DOHH2 (cell line): ENCODE measurements around the gene SLC29A4.
"Not testable (repeated sequence)": the region's sequence is repeated elsewhere in the genome, so short reads cannot be mapped to it uniquely, and the experiment has no call there.

Source experiments
- H3F3A ChIP-seq: fragments of 200-600 bp; sonication (generic), shearing (Covaris generic); 2 replicates; pipeline ENCODE4 v1.6.0; 2016; ENCODE audit warnings: antibody characterized with exemption, mild to moderate bottlenecking; ENCODE audit not compliant: control insufficient read depth, insufficient read depth
- H3K27ac ChIP-seq: fragments of 200-600 bp; sonication (generic); 2 replicates; pipeline ENCODE4 v1.5.1; 2014; ENCODE audit warnings: low read depth, mild to moderate bottlenecking, low read length, moderate library complexity
- H3K27me3 ChIP-seq: fragments of 200-600 bp; sonication (generic); 2 replicates; pipeline ENCODE4 v1.6.1; 2014; ENCODE audit warnings: mild to moderate bottlenecking, low read length, mixed read lengths; ENCODE audit not compliant: control insufficient read depth
- H3K36me3 ChIP-seq: fragments of 200-600 bp; sonication (generic); 2 replicates; pipeline ENCODE4 v1.6.1; 2014; ENCODE audit warnings: mild to moderate bottlenecking, low read length, moderate library complexity, mixed read lengths; ENCODE audit not compliant: control insufficient read depth
- H3K4me1 ChIP-seq: fragments of 200-600 bp; sonication (generic); 2 replicates; pipeline ENCODE4 v1.6.1; 2014; ENCODE audit warnings: mild to moderate bottlenecking, low read length, mixed read lengths; ENCODE audit not compliant: control insufficient read depth
- H3K4me2 ChIP-seq: fragments of 200-600 bp; sonication (generic); 2 replicates; pipeline ENCODE4 v1.6.0; 2014; ENCODE audit warnings: mild to moderate bottlenecking, low read length, moderate library complexity
- H3K4me3 ChIP-seq: fragments of 200-600 bp; sonication (generic); 2 replicates; pipeline ENCODE4 v1.5.1; 2014; ENCODE audit warnings: mild to moderate bottlenecking, low read length, mixed read lengths
- H3K79me2 ChIP-seq: fragments of 200-600 bp; sonication (generic); 2 replicates; pipeline ENCODE4 v1.6.1; 2014; ENCODE audit warnings: mild to moderate bottlenecking, low read length, mixed read lengths; ENCODE audit not compliant: control insufficient read depth
- H3K9me2 ChIP-seq: fragments of 200-600 bp; sonication (generic); replicated peaks from 2 replicates; pipeline ENCODE4 v1.6.1; 2014; ENCODE audit warnings: mild to moderate bottlenecking, low read length, mixed read lengths; ENCODE audit not compliant: control insufficient read depth
- H3K9me3 ChIP-seq: fragments of 200-600 bp; sonication (generic); 2 replicates; pipeline ENCODE4 v1.6.1; 2014; ENCODE audit warnings: antibody characterized with exemption, low read length, mixed read lengths; ENCODE audit not compliant: control insufficient read depth, insufficient read depth
- H4K20me1 ChIP-seq: fragments of 200-600 bp; sonication (generic); 2 replicates; pipeline ENCODE4 v1.6.0; 2014; ENCODE audit warnings: low read depth, mild to moderate bottlenecking, antibody characterized with exemption, low read length, moderate library complexity; ENCODE audit not compliant: control insufficient read depth, insufficient read depth
- CTCF ChIP-seq: fragments of 200-600 bp; sonication (generic); IDR thresholded peaks from one replicate; pipeline ENCODE4 v1.5.1; 2014; ENCODE audit warnings: antibody characterized with exemption, mild to moderate bottlenecking, low read depth, low read length; ENCODE audit not compliant: poor library complexity, severe bottlenecking
- EZH2phosphoT487 ChIP-seq: fragments of 200-600 bp; sonication (generic); IDR thresholded peaks from 2 replicates; pipeline ENCODE4 v1.6.1; 2017; ENCODE audit warnings: borderline replicate concordance, mild to moderate bottlenecking, antibody characterized with exemption, low read length, moderate library complexity, mixed read lengths

The SLC29A4 gene

GRCh38 chr7:5314864-5315263 is 32.1 kb downstream of the SLC29A4 start:
- Histone ChIP-seq H3K36me3 (peaks cover 17% of the 10 kb centered on the region; the same call in 1 of the 2 replicates), H3F3A (no peaks in the 10 kb centered on the region), H3K4me1 (no peaks in the 10 kb centered on the region), H3K9me2 (no peaks in the 10 kb centered on the region), H3K79me2 (no peaks in the 10 kb centered on the region), H3K27ac (no peak overlapping the region), H3K4me2 (no peak overlapping the region), H3K27me3 (no peaks in the 10 kb centered on the region), H4K20me1 (no peaks in the 10 kb centered on the region), H3K9me3 (peaks cover 14% of the 10 kb centered on the region), H3K4me3 (no peak overlapping the region)
- no peak for TF ChIP-seq EZH2phosphoT487
- TF ChIP-seq CTCF: no peak

GRCh38 chr7:5315761-5316160 is 33.0 kb downstream of the SLC29A4 start:
- peaks cover 14% of the 10 kb centered on the region for H3K9me3 ChIP-seq
- H3K9me2 ChIP-seq: no peaks in the 10 kb centered on the region
- peaks cover 20% of the 10 kb centered on the region; the same call in 1 of the 2 replicates for H3K36me3 ChIP-seq
- H3K4me3 ChIP-seq: no peak overlapping the region
- no peaks in the 10 kb centered on the region for H3F3A ChIP-seq
- H3K4me1 ChIP-seq: no peaks in the 10 kb centered on the region
- H3K27me3 ChIP-seq: no peaks in the 10 kb centered on the region
- H3K4me2 ChIP-seq: no peak overlapping the region
- TF ChIP-seq CTCF: no peak
- TF ChIP-seq EZH2phosphoT487: no peak
- no peaks in the 10 kb centered on the region for H3K79me2 ChIP-seq
- no peaks in the 10 kb centered on the region for H4K20me1 ChIP-seq
- no peak overlapping the region for H3K27ac ChIP-seq

- Histone ChIP-seq H3K9me3 (peaks cover 14% of the 10 kb centered on the region), H3K36me3 (peaks cover 20% of the 10 kb centered on the region; the same call in 1 of the 2 replicates)
- H3K9me2 ChIP-seq: not testable (repeated sequence)
These were observed 35.9 kb downstream of the SLC29A4 start for GRCh38 chr7:5318613-5319012.

GRCh38 chr7:5320391-5320790 is 37.6 kb downstream of the SLC29A4 start:
- TF ChIP-seq EZH2phosphoT487 (no peak), CTCF (no peak)
- Histone ChIP-seq H3K27ac (no peak overlapping the region), H4K20me1 (no peaks in the 10 kb centered on the region)

More at GRCh38 chr7:5318613-5319012, 35.9 kb downstream of the SLC29A4 start:
- not testable (repeated sequence) for H4K20me1 ChIP-seq, H3K4me3 ChIP-seq, H3K27ac ChIP-seq, H3K4me2 ChIP-seq, H3F3A ChIP-seq, H3K4me1 ChIP-seq, H3K79me2 ChIP-seq, H3K27me3 ChIP-seq

More at GRCh38 chr7:5320391-5320790, 37.6 kb downstream of the SLC29A4 start:
- H3K36me3 ChIP-seq: peaks cover 20% of the 10 kb centered on the region; the same call in 1 of the 2 replicates
- peaks cover 14% of the 10 kb centered on the region for H3K9me3 ChIP-seq
- H3K9me2 ChIP-seq: no peaks in the 10 kb centered on the region
- no peaks in the 10 kb centered on the region for H3K79me2 ChIP-seq
- no peaks in the 10 kb centered on the region for H3K27me3 ChIP-seq
- no peaks in the 10 kb centered on the region for H3F3A ChIP-seq
- H3K4me2 ChIP-seq: no peak overlapping the region
- no peak overlapping the region for H3K4me3 ChIP-seq
- no peaks in the 10 kb centered on the region for H3K4me1 ChIP-seq
